Neural progenitor cell (in vitro differentiated cells): Measurements from ENCODE around the gene KCTD13.

Experiments used
- EZH2phosphoT487 ChIP-seq: fragments of 200-600 bp; sonication (generic); IDR thresholded peaks from 2 replicates; pipeline ENCODE4 v1.6.1; 2017; ENCODE audit warnings: antibody characterized with exemption
- TF ChIP-seq, protein P1 (sequence below): fragments of 200-600 bp; sonication (generic); IDR thresholded peaks from 2 replicates; pipeline ENCODE4 v1.5.1; 2017; ENCODE audit warnings: antibody characterized with exemption, mild to moderate bottlenecking

DNA sequence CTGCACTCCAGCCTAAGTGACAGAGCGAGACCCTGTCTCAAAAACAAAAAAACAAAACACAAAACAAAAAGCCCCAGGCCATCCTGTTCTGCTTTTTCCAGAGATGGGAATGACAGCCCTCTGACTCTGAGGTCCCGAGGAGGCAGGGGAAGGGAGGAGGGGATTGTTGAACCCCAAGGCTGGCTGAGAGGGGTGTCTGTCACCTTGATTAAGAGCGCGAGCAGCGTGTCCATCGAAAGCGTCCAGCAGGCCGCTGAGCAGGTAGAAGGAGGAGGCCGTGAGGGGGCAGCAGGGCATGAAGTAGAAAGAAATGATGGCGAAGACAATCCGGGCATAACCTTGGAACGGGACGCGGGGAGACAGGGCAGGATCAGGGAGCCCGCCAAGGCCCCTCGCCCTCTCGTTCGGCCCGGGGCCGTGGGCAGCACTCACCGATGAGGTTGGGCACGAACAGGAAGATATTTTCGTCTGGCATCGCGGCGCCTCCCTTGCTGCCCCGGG, 63.6 kb downstream of the KCTD13 start:
- no peak for TF ChIP-seq EZH2phosphoT487
- TF ChIP-seq, protein P1, sequence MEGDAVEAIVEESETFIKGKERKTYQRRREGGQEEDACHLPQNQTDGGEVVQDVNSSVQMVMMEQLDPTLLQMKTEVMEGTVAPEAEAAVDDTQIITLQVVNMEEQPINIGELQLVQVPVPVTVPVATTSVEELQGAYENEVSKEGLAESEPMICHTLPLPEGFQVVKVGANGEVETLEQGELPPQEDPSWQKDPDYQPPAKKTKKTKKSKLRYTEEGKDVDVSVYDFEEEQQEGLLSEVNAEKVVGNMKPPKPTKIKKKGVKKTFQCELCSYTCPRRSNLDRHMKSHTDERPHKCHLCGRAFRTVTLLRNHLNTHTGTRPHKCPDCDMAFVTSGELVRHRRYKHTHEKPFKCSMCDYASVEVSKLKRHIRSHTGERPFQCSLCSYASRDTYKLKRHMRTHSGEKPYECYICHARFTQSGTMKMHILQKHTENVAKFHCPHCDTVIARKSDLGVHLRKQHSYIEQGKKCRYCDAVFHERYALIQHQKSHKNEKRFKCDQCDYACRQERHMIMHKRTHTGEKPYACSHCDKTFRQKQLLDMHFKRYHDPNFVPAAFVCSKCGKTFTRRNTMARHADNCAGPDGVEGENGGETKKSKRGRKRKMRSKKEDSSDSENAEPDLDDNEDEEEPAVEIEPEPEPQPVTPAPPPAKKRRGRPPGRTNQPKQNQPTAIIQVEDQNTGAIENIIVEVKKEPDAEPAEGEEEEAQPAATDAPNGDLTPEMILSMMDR = no peak
